Cardiac muscle cell (in vitro differentiated cells and primary cell): ENCODE data around the gene LRSAM1. TPM values are rescaled to one million over a fixed set of nuclear protein-coding genes. Genes with fewer than 3 reads are reported as not detected.
A peak's percentile ranks its signal among the peaks of the same experiment; 100 is the strongest.

Experiments used
- DNase-seq, 2 donors: peaks; one replicate each; pipeline versions ENCODE4 v3.0.0 to v3.0.0-alpha.2; 2010 to 2017; ENCODE audit warnings: low read depth in 1 of 2, low spot score in 1 of 2
- H3K27ac ChIP-seq: fragments of 200-600 bp; sonication (generic); 2 replicates; pipeline ENCODE4 v1.5.1; 2016
- H3K27me3 ChIP-seq: fragments of 200-600 bp; sonication (generic); 2 replicates; pipeline ENCODE4 v1.6.0; 2016; ENCODE audit warnings: control low read depth
- H3K36me3 ChIP-seq: fragments of 200-600 bp; sonication (generic); 2 replicates; pipeline ENCODE4 v1.5.1; 2016; ENCODE audit warnings: control low read depth
- H3K4me1 ChIP-seq: fragments of 200-600 bp; sonication (generic); 2 replicates; pipeline ENCODE4 v1.8.1; 2017; ENCODE audit warnings: low read depth, mild to moderate bottlenecking, mixed run types
- H3K4me3 ChIP-seq: fragments of 200-600 bp; sonication (generic); 2 replicates; pipeline ENCODE4 v1.5.1; 2016; ENCODE audit warnings: mild to moderate bottlenecking
- H3K9me3 ChIP-seq: fragments of 200-600 bp; sonication (generic); 2 replicates; pipeline ENCODE4 v1.5.1; 2017; ENCODE audit warnings: low read depth, mild to moderate bottlenecking, control low read depth
- CTCF ChIP-seq: IDR thresholded peaks from 2 replicates; pipeline ENCODE4 v1.5.1; 2012; ENCODE audit warnings: low read depth, mild to moderate bottlenecking, low read length
- polyA plus RNA-seq: library from polyadenylated mRNA; unstranded; fragments of >200 nt; fragmentation: Nextera tagmentation; extraction: Ambion mirVana; gene quantifications from 2 replicates; pipeline ENCODE4 v1.2.1, GENCODE V29; 2016
- total RNA-seq: library from RNA; depleted of rRNA; stranded (reverse); fragments of >200 nt; gene quantifications from 2 replicates; pipeline ENCODE4 v1.2.3, GENCODE V29; 2016

Gene LRSAM1
- total and polyA plus RNA-seq, 2 experiments from 2014 or later = 39.4 to 39.7 TPM

- Histone ChIP-seq H3K9me3 (no peaks in the 10 kb centered on the region), H3K4me3 (no peak overlapping the region), H3K27ac (no peak overlapping the region), H3K27me3 (no peaks in the 10 kb centered on the region), H3K4me1 (peaks cover 13% of the 10 kb centered on the region), H3K36me3 (peaks cover 63% of the 10 kb centered on the region)
- no peak for TF ChIP-seq CTCF
- DNase-seq = peak in 1 of 2 donors; percentile 39
These were observed 6.1 kb upstream of the LRSAM1 start for GRCh38 chr9:127444921-127445850.

GRCh38 chr9:127445851-127446712 is 5.2 kb upstream of the LRSAM1 start:
- Histone ChIP-seq H3K27me3 (no peaks in the 10 kb centered on the region), H3K4me3 (no peak overlapping the region), H3K4me1 (peaks cover 15% of the 10 kb centered on the region), H3K9me3 (no peaks in the 10 kb centered on the region), H3K27ac (no peak overlapping the region), H3K36me3 (peaks cover 61% of the 10 kb centered on the region)
- TF ChIP-seq CTCF = no peak
- DNase-seq = no peak

- no peak for TF ChIP-seq CTCF
- peaks cover 57% of the 10 kb centered on the region for H3K36me3 ChIP-seq
- no peak for DNase-seq
- H3K27me3 ChIP-seq = no peaks in the 10 kb centered on the region
- H3K4me1 ChIP-seq = peaks cover 15% of the 10 kb centered on the region
- no peak overlapping the region for H3K27ac ChIP-seq
- no peaks in the 10 kb centered on the region for H3K9me3 ChIP-seq
- H3K4me3 ChIP-seq = no peak overlapping the region
These were observed 4.4 kb upstream of the LRSAM1 start for GRCh38 chr9:127446713-127447415.

- no peaks in the 10 kb centered on the region for H3K27me3 ChIP-seq
- no peak for TF ChIP-seq CTCF
- no peak overlapping the region for H3K4me3 ChIP-seq
- peaks cover 56% of the 10 kb centered on the region for H3K36me3 ChIP-seq
- no peaks in the 10 kb centered on the region for H3K9me3 ChIP-seq
- no peak for DNase-seq
- no peak overlapping the region for H3K27ac ChIP-seq
- H3K4me1 ChIP-seq = peaks cover 21% of the 10 kb centered on the region
These were observed 3.7 kb upstream of the LRSAM1 start for GRCh38 chr9:127447416-127448111.
